ENCODE results near the gene ALAS2.
"Not testable (repeated sequence)": the region's sequence is repeated elsewhere in the genome, so short reads cannot be mapped to it uniquely, and the experiment has no call there.

The ALAS2 gene, protein sequence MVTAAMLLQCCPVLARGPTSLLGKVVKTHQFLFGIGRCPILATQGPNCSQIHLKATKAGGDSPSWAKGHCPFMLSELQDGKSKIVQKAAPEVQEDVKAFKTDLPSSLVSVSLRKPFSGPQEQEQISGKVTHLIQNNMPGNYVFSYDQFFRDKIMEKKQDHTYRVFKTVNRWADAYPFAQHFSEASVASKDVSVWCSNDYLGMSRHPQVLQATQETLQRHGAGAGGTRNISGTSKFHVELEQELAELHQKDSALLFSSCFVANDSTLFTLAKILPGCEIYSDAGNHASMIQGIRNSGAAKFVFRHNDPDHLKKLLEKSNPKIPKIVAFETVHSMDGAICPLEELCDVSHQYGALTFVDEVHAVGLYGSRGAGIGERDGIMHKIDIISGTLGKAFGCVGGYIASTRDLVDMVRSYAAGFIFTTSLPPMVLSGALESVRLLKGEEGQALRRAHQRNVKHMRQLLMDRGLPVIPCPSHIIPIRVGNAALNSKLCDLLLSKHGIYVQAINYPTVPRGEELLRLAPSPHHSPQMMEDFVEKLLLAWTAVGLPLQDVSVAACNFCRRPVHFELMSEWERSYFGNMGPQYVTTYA

DNA sequence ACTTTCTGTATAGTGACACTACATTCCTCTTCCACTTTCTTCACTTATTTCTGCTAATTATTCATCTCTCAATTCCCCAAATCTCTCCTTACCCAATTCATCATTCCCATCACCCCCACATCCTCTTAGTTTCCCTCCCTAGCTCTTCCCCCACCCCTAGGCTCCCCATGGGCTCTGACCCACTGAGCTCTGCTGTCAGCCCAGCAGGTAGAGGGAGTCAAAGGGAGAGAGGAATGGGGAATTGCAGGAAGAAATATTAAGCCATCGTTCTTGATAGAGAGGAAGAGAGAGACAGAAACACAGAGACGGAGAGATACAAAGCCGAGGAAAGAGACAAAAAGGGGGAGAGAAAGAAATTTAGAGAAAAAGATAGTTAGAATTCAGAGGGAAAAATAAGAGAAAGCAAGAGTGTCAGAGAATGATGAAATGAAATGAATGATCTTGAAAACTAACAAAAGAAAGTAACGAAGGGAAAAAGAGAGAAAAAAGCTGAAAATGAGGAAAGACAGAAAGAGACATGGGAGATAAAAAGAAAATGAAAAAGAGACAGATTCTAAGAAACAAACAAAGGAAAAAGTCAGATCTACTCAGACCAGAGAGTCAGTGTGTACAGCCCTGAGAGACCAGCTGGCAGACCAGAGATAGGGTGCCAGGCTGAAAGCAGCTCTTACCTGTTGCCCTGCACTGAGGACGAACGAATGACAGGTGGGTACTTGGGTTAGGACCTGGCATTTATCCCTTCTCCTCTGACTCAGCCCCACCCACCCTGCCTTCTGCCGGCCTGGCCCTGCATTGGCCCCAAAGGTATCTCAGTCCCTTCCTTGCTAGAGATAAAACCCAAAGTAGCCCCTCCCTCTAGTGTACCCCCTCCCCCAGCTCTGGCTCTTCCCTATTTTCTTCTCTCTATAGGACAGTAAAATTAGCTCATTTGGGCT, at the start of gene ALAS2:
TSS of gene ALAS2 (minus strand) at position 707 of the 935 bp plus-strand sequence. CDS start 4,977 bp downstream, outside the sequence.
- no peak for FAIRE-seq

DNA sequence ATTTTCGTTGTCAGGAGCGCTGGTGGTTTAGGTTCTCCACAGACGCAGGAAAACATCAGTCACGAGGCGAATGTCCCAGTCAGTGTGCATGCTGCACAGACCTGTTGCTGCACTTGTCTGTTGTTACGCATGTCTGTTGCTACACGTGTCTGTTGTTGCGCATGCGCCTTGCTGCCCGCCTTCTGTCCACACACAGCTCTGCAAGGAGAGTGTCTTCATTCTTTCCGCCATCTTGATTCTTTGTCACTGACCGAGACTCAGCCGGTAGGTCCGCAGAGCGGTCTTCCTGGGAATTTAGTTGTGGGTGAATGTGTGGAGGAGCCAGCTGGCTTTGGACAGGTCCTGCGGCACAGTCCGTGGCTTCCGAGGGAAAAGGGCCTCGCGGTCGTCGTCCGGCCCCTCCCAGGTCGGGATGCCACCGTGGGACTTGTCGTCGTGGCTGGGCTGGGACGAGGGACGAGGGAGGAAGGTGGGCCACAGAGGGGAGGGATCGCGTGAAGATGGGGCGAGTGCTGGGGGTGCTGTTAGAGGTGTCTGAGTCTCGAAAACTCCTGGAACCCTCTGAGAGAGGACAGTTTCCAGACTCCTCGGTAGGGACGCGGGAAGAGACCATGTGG, 44.2 kb upstream of the ALAS2 start, which contains the start of gene PAGE2B:
TSS of gene PAGE2B (plus strand) at position 180 of the 617 bp plus-strand sequence. CDS start 1,012 bp downstream, outside the sequence.
- FAIRE-seq = no peak

DNA sequence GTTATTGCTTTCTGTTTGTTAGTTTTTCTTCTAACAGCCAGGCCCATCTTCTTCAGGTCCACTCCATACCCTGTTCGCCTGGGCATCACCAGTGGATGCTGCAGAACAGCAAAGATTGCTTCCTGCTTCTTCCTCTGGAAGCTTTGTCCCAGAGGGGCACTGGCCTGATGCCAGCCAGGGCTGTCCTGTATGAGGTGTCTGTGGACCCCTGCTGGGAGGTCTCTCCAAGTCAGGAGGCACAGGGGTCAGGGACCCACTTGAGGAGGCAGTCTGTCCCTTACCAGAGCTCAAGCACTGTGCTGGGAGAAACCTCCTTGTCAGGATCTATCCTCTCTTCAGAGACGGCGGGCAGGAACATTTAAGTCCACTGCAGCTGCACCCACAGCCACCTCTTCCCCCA, 41.5 kb upstream of the ALAS2 start:
- FAIRE-seq = no peak

DNA sequence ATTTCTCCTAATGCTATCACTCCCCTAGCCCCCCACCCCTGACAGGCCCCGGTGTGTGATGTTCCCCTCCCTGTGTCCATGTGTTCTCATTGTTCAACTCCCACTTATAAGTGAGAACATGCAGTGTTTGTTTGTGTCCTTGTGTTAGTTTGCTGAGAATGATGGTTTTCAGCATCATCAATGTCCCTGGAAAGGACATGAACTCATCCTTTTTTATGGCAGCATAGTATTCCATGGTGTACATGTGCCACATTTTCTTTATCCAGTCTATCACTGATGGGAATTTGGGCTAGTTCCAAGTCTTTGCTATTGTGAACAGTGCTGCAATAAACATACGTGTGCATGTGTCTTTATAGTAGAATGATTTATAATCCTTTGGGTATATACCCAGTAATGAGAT, 36.4 kb upstream of the ALAS2 start:
- FAIRE-seq = not testable (repeated sequence)

DNA sequence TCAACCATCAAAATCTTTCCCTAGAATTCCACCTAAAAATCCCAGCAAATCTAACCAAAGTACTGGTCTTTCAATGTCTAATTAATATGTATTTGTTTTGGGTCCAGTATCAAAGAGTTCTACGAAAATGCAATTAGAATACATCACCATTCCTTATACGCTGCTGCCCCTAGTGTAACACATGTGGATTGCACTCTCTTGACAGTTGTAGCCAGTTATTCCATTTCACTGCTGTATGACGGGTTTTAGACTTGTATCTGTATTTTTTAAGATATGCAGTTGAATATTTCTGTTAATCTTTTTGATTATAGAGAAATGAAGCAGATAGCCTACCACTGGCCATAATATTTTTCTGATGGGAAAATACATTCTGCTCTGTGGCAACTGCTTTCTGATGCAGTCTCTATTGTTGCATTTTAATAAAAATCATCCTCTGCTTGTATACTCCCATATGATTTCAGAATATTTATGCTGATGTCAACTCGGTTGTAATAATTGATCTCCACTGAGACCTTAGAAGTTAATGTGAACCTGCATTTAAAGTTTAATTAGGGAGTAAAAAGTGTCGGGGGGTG, 27.0 kb upstream of the ALAS2 start:
- peak; percentile 89 for FAIRE-seq

DNA sequence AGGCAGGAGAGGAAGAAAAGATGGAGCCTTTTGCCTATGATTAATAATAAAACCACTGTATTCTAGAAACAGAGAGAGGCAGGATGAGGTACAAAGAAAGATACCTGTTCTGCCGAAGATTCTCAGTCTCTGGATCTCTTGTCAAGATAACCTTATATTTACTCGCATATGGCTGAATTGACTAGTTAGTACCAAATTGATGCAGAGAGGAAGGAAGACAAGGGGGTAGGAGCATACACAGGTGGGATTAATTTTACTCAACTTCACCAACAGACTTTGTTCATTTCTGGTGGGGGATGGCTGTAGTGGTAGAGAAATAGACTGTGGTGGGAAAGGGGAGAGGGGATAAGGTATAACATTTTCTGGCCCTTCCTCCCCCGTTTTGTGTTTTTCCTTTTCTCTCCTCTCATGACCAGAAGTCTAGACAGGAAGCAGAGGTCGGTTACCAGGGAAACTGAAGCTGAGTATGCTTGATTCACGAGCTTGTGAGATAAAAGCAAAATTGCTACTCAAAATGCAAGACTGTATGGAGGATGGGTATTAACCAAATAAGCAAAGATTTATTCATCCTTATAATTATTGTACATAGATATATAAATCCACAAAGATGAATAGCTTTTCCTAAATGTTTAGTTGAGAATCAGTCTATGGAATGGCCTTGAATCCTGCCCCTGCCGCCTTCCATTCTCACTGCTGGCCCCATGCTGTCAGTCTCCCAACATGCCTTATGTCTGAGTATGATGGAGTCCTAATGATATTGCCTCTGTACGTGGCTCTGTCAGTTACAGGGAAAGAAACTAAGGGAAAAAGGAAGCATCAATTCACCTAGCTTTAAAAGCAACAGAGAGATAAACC, 26.3 kb upstream of the ALAS2 start:
- FAIRE-seq = no peak

DNA sequence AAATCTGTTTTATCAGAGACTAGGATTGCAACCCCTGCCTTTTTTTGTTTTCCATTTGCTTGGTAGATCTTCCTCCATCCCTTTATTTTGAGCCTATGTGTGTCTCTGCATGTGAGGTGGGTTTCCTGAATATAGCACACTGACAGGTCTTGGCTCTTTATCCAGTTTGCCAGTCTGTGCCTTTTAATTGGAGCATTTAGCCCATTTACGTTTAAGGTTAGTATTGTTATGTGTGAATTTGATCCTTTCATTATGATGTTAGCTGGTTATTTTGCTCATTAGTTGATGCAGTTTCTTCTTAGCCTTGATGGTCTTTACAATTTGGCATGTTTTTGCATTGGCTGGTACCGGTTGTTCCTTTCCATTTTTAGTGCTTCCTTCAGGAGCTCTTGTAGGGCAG, 19.8 kb upstream of the ALAS2 start:
- FAIRE-seq = not testable (repeated sequence)

DNA sequence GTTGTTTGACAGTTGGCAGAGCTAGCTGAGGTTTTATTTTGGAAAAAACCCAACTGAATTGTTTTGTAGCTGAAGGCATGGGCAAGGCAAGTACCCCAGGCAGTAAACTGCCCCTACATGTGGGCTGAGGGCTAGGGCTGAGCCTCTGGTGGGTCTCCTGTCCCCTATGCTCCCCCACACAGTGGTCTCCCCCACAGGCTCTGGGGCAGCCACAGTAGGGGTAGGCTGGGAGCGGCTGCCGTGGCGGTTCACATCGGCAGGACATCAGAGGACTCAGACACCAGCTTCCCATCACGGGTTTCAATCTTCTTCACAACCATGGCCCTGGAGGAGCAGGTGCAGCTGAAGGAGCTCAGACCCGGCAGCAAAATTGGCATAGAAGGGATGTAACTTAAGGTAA, 10.7 kb upstream of the ALAS2 start:
- no peak for FAIRE-seq

DNA sequence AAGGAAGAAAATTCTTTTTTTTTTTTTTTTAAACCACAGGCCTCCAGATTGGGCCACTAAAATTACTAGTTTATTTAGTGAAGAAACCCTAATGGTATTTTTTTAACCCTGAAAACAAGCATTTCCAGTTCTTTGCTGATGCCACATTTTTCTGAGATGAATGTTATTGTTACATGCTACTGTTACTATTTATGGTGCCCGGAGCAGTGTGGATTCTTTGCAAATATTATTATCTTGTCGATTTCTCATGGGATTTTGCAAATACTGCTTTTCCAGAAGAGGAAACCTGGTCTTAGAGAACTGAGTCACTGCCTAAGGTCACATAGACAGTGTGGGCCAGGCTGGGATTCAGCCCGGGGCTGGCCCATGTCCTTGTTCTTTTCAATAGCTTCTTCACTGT, 8.7 kb upstream of the ALAS2 start:
- no peak for FAIRE-seq

DNA sequence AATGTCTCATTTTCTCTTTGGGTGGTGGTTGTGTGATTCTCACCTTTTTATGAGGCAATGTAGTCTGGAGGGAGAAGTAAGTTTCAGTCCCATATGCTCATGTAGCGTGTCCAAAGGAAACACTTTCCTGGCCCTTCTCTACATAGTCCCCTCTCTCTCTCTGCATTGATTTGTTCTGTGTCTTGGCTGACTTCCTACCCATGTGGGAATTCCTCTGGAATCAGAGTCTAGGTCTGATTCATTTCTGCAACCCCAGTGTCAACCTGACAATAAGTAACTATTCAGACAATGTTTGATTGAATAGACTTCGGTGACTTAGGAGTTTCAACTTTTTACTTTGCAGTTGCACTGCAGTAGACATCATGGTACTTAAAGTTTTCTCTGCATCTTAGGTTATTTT, 2.7 kb upstream of the ALAS2 start:
- no peak for FAIRE-seq

DNA sequence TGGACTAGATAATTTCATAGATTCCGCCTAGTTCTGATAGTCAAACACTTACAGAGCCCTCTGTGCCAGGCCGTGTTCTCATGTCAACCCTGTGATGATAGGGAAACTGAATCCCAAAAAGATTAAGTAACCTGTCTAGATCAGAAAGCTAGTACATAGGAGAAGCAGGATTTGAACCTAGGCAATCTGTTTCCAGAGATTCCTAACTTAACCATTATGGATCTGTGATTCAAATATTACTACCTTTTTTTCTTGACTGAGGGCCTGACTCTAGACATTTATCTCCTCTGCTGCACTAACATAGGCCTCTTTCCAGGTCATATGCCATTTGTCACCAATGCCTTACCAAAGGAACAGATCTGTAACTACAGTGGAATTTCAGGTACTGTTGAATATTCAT, 1.5 kb downstream of the ALAS2 start:
- FAIRE-seq = no peak

DNA sequence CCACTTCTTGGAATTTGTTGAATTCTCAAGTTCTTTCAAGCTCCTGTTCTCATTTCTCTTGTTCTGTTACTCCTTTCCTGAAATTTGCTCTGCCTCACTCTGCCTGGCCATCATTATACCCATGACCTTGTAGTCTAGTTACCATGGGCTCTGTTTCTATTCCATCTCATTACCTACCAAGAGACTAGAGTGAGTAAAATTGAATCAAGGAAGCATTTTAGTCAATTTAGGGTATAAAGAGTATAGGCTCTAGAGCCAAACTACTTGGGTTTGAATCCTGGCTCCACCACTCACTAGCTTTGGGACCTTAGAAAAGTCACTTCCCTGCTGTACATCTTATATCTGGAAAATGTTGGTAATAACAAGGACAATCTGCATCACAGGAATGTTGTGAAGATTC, 2.2 kb downstream of the ALAS2 start:
- FAIRE-seq = no peak

DNA sequence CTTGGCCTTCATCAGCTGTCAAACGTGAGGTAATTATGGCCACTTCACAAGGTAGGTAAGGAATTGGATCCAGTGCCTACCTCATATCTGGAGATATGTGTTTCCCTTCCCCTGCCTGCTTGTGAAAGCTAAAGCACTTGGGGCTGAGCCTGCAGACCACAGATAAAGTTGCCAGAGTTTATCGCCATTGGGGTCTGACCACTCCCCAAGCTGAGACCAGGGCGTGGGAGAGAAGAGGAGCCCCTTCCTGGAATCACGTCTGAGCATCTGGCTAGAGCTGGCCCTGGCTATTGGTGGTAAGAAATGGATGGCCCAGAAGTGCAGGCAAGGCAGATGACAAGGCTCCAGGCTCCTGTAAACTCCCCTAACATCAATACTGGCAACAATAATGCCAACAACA, 2.7 kb downstream of the ALAS2 start:
- no peak for FAIRE-seq

DNA sequence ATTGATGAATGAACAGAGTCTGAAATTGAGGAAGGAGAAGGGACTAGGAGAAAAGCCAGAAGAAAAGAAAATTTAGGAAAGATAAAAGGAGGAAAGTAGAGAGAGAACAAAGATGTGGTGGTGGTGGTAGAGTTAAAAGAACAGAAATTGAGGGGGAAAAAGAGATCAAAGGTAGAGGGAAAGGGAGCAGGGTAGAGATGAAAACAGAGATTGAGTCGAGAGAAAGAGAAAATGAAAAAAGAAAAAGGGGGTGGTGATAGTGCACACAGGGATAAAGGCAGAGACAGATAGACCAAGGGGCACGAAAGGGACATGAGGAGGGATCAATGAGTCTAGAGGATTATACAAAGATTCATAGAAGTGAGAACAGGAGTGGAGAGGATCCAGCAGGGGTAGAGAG, 3.9 kb downstream of the ALAS2 start:
- FAIRE-seq = no peak

DNA sequence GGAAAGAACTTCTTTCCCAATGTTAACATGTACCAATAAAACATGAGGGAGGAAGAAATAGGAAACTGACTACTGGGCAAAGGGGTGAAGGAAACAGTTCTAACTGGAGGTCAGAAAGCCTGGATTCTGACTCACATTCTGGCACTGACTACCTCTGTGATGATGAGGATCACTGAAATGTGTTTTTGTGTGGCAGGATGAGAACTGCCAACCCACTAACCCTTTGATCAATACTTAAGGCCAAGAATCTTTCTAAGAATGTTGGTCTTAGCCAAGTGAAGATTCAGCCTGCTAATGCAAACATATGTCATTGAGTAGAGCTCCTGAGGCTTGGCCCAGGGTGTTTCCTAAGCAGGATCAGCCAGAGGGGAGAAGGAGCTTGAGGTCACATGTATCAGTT, 4.6 kb downstream of the ALAS2 start:
- no peak for FAIRE-seq

DNA sequence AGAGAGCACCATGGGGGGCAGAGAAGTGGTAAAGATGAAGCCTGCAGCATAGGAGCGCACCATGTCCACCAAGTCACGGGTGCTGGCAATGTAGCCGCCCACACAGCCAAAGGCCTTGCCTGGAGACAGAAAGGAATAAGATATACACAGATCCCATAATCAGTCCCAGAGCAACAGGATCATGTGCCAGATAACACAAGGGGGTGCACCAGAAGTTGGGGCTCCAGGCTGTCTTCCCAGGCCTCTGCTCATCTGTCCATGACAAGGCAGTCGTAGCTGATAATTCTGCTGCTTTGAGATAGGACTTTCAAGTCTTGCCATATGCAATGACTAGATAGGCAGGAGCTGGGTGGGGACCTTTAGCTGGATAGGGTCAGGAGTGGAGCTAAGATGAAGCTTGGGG, 15.9 kb downstream of the ALAS2 start:
- FAIRE-seq = no peak

DNA sequence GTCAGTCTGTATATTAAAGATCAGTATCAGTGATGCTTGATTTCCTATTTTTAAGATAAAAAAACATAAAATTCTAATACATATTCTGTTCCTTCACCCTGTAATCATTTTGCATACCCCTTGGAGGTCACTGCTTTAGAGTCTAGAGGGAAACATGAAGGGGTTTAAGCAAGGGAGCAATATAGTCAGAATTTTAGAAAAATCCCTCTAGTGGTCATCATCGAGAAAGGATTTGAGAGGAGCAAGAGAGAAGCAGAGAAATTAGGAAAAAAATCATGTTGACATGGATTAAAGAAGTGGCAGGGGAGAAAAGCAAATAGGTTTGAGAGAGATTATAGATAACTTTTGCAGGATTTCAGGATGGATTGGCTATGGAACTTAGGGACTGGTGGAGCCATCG, 19.5 kb downstream of the ALAS2 start:
- no peak for FAIRE-seq

DNA sequence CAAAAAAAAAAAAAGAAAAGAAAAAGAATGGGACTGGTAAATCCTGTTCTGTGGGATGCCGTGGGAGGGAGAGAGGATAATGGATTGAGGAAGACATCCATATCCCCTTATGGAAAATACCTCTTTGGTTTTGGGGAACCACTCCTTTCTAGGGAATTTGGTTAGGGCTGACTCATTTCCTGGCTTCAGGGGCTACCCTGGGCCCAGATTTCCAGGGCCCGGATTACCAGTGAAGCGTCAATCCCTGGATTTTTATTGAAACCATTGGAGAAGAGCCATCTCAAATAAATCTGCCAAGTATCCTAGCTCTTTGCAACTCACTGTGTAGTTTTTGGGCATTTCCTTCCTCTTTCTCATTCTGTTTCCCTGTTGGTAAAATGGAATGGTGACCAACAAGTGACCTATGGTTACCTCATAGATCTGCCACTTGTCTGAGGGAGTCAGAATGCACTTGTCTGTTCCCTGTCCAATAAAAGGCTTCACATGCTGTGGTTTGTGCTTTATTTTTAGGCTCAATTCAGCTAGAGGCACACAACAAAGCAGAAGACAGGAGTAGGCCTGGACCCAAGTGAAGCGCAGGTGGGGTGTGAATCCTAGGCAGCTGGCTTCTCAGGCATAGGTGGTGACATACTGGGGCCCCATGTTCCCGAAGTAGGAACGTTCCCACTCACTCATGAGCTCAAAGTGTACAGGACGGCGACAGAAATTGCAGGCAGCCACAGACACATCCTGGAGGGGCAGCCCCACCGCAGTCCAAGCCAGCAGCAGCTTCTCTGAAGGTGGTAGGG, 22.0 kb downstream of the ALAS2 start:
- FAIRE-seq = no peak

DNA sequence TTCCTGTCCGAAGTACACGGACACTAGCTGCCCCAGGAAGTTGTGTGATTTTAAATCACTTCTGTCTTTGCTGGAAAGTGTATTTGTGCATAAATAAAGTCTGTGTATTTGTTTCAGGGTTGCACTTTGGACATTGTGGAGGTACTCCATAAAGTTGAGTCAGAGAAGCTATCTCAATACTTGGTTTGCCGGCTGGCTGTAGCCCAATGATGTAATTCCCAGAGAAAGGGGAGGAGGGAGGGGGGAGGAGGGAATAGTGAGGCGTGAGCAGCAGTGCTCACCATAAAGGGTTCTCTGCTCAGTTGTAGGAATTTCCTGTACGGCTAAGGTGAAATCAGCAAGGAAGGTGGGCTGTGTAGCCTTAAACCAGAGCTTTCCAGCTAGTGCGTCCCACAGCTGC, 23.1 kb downstream of the ALAS2 start:
- FAIRE-seq = no peak

DNA sequence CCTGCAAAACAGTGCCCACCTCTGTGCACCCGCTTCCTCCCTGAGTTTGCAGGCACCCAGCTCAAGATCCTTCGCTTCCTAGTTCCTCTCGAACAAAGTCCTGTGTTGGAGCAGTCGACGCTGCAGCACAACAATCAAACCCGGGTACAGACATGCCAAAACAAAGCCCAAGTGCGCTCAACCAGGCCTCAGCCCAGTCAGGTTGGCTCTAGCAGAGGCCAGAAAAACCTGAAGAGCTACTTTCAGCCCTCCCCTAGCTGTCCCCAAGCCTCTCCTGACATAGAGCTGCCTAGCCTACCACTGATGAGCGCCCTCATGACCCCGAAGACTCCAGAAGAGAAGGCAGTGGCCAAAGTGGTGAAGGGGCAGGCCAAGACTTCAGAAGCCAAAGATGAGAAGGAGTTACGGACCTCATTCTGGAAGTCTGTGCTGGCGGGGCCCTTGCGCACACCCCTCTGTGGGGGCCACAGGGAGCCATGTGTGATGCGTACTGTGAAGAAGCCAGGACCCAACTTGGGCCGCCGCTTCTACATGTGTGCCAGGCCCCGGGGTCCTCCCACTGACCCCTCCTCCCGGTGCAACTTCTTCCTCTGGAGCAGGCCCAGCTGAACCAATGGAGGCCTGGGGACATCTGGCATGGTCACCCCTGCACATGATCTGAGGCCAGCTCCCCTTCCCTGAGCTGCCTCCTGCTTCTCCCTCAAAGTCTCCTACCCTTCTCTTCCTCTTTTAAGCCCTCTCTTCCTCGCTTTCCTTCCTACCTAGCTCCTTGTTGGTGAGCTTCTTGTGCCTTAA, 23.8 kb downstream of the ALAS2 start:
- no peak for FAIRE-seq
